PFSK-1 (cell line): Measurements from ENCODE around the gene TRPV5.

Source experiments
- FOXP2 ChIP-seq: optimal IDR thresholded peaks from 2 replicates; pipeline ENCODE3; 2011; ENCODE audit warnings: borderline replicate concordance, control low read depth, inconsistent platforms; ENCODE audit not compliant: insufficient read depth; ENCODE audit errors: extremely low read length, extremely low read depth
- POLR2AphosphoS5 ChIP-seq: IDR thresholded peaks from 2 replicates; pipeline ENCODE4 v1.6.1; 2012; ENCODE audit warnings: low read depth, mild to moderate bottlenecking, control low read depth, low read length, moderate library complexity
- SIN3A ChIP-seq: IDR thresholded peaks from 2 replicates; pipeline ENCODE4 v1.6.1; 2012; ENCODE audit warnings: mild to moderate bottlenecking, low read length, moderate library complexity, borderline replicate concordance; ENCODE audit not compliant: insufficient read depth
- TAF1 ChIP-seq: IDR thresholded peaks from 2 replicates; pipeline ENCODE4 v1.6.1; 2012; ENCODE audit warnings: low read length, control low read depth, borderline replicate concordance; ENCODE audit not compliant: insufficient read depth
- TF ChIP-seq, protein P1 (sequence below), 2 experiments: IDR thresholded peaks; 2 replicates each; pipeline versions ENCODE4 v1.6.1 to v1.8.0; 2011 to 2012; ENCODE audit warnings: low read depth in 2 of 2, low read length in 2 of 2, control low read depth in 1 of 2, inconsistent platforms in 1 of 2, mild to moderate bottlenecking in 1 of 2, moderate library complexity in 1 of 2; ENCODE audit not compliant: insufficient read depth in 1 of 2

- TF ChIP-seq, protein P1, sequence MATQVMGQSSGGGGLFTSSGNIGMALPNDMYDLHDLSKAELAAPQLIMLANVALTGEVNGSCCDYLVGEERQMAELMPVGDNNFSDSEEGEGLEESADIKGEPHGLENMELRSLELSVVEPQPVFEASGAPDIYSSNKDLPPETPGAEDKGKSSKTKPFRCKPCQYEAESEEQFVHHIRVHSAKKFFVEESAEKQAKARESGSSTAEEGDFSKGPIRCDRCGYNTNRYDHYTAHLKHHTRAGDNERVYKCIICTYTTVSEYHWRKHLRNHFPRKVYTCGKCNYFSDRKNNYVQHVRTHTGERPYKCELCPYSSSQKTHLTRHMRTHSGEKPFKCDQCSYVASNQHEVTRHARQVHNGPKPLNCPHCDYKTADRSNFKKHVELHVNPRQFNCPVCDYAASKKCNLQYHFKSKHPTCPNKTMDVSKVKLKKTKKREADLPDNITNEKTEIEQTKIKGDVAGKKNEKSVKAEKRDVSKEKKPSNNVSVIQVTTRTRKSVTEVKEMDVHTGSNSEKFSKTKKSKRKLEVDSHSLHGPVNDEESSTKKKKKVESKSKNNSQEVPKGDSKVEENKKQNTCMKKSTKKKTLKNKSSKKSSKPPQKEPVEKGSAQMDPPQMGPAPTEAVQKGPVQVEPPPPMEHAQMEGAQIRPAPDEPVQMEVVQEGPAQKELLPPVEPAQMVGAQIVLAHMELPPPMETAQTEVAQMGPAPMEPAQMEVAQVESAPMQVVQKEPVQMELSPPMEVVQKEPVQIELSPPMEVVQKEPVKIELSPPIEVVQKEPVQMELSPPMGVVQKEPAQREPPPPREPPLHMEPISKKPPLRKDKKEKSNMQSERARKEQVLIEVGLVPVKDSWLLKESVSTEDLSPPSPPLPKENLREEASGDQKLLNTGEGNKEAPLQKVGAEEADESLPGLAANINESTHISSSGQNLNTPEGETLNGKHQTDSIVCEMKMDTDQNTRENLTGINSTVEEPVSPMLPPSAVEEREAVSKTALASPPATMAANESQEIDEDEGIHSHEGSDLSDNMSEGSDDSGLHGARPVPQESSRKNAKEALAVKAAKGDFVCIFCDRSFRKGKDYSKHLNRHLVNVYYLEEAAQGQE (IDR thresholded peaks at IDR 0.05; ENCODE audit: insufficient read depth in 1 of 2, low read depth in 2 of 2, low read length in 2 of 2), result no peak
- TF ChIP-seq POLR2AphosphoS5, result no peak
- TF ChIP-seq TAF1, result no peak
- no peak for TF ChIP-seq SIN3A
- TF ChIP-seq FOXP2, result no peak
Measured at GRCh38 chr7:142882338-142882678, 51.2 kb downstream of the TRPV5 start.
